ENCODE measurements around the gene TARDBP. TPM values are rescaled to one million over a fixed set of nuclear protein-coding genes. Genes with fewer than 3 reads are reported as not detected.

The TARDBP gene
- total RNA-seq, 1 experiment from 2014 or later: 207 TPM

- Histone ChIP-seq H3T11ph (ENCODE audit: low read length) (no peak overlapping the region), H3K4me2 (ENCODE audit: insufficient read depth, insufficient read length, low read length) (no peak overlapping the region), H4K5ac (ENCODE audit: insufficient read length, low read depth, low read length) (no peak overlapping the region), H2AK5ac (ENCODE audit: insufficient read length, low read length) (no peak overlapping the region), H4K91ac (ENCODE audit: insufficient read length, low read depth, low read length) (no peak overlapping the region), H3K23me2 (ENCODE audit: insufficient read length, low read depth, low read length, poor library complexity, severe bottlenecking) (no peaks in the 10 kb centered on the region), H3K79me2 (ENCODE audit: insufficient read depth, low read length) (no peaks in the 10 kb centered on the region), H3K9ac (ENCODE audit: extremely low read depth, insufficient read length, low read length) (no peak overlapping the region), H3K18ac (ENCODE audit: insufficient read length, low read depth, low read length) (no peak overlapping the region), H3K79me1 (ENCODE audit: insufficient read depth, low read depth, low read length, poor library complexity, severe bottlenecking) (no peaks in the 10 kb centered on the region), H4K8ac (replicated peaks; ENCODE audit: insufficient read length, low read depth, low read length) (no peak overlapping the region), H3K23ac (ENCODE audit: insufficient read length, low read depth, low read length) (no peak overlapping the region), H3K27me3 (ENCODE audit: insufficient read depth, low read length) (no peaks in the 10 kb centered on the region), H2AFZ (ENCODE audit: low read length) (no peak overlapping the region), H2BK5ac (ENCODE audit: insufficient read length, low read length) (no peak overlapping the region), H4K20me1 (ENCODE audit: control insufficient read depth, insufficient read depth, insufficient read length) (no peaks in the 10 kb centered on the region), H3K4ac (ENCODE audit: low read depth, low read length) (no peak overlapping the region), H3K27ac (ENCODE audit: insufficient read length, low read depth, low read length) (no peak overlapping the region), H2BK120ac (ENCODE audit: low read depth, low read length, poor library complexity, severe bottlenecking) (no peak overlapping the region), H3K14ac (ENCODE audit: insufficient read depth, low read length) (no peak overlapping the region), H2BK15ac (ENCODE audit: low read depth, low read length) (no peak overlapping the region), H3K4me1 (ENCODE audit: insufficient read depth, low read length) (peaks cover 2% of the 10 kb centered on the region; the same call in 1 of the 2 replicates), H2BK12ac (ENCODE audit: insufficient read length, low read depth, low read length) (no peak overlapping the region), H3K9me3 (ENCODE audit: control insufficient read depth, low read depth, low read length) (no peaks in the 10 kb centered on the region), H3K56ac (ENCODE audit: insufficient read length, low read depth, low read length) (no peak overlapping the region), H2BK20ac (ENCODE audit: low read depth, low read length, poor library complexity, severe bottlenecking) (no peak overlapping the region)
- no peaks in the 10 kb centered on the region; a peak in 1 of 7 replicates for H3K36me3 Mint-ChIP-seq (ENCODE audit: insufficient read depth in 1 of 3, low read depth in 3 of 3)
- H3K27me3 Mint-ChIP-seq (ENCODE audit: low read depth): peaks cover 7% of the 10 kb centered on the region
- WGBS (ENCODE audit: extremely low coverage, insufficient read length, low lambda C conversion rate): no CpG with 5 or more reads among the region's 13 CpGs
- H3K27ac Mint-ChIP-seq: peak overlapping the region in 2 of 3 experiments; percentile 96 to 99; a peak in 4 of 7 replicates
- H3K4me3 Mint-ChIP-seq: peak overlapping the region in 1 of 2 experiments; percentile 66; a peak in 1 of 5 replicates
- TF ChIP-seq CTCF (conservative IDR thresholded peaks at IDR 0.05): no peak
- H3K4me1 Mint-ChIP-seq: peaks cover 39 to 47% of the 10 kb centered on the region in 2 experiments
- DNase-seq: no peak
- H3K9me3 Mint-ChIP-seq: peaks cover 0 to under 1% of the 10 kb centered on the region in 2 experiments; a peak in 1 of 5 replicates
These were observed 33.0 kb upstream of the TARDBP start for GRCh38 chr1:10979483-10979920.

Data from H9 (cell line).